ENCODE measurements around the gene CCDC27.

- TF ChIP-seq EGR1 (IDR thresholded peaks at IDR 0.05; ENCODE audit: low read depth in 2 of 2) (no peak), TAF1 (conservative IDR thresholded peaks at IDR 0.05) (no peak), CTCF (IDR thresholded peaks at IDR 0.05; ENCODE audit: low read depth, low read length, missing input control) (no peak), ATF3 (IDR thresholded peaks at IDR 0.05) (no peak), RAD21 (IDR thresholded peaks at IDR 0.05) (no peak), MAX (IDR thresholded peaks at IDR 0.05) (no peak), GABPA (IDR thresholded peaks at IDR 0.05 in 1 of 2, conservative IDR thresholded peaks at IDR 0.05 in 1 of 2) (no peak), JUND (IDR thresholded peaks at IDR 0.05) (no peak), REST (IDR thresholded peaks at IDR 0.05) (no peak)
Observed at GRCh38 chr1:3750741-3751140, 1.5 kb upstream of the CCDC27 start.

Measured in liver (tissue), 3 donors.